Fibroblast of skin of abdomen (primary cell): Measurements from ENCODE around the gene CLRN2. TPM values are rescaled to one million over a fixed set of nuclear protein-coding genes. Genes with fewer than 3 reads are reported as not detected.

Experiments
- DNase-seq: peaks from one replicate; pipeline ENCODE4 v3.0.0-alpha.2; 2013
- polyA plus RNA-seq, 2 experiments: library from polyadenylated mRNA; unstranded; fragments of 120-200 nt; gene quantifications; one replicate each; pipeline ENCODE4 v1.2.1, GENCODE V29; 2013; ENCODE audit not compliant: insufficient read length in 2 of 2

CLRN2 gene, protein sequence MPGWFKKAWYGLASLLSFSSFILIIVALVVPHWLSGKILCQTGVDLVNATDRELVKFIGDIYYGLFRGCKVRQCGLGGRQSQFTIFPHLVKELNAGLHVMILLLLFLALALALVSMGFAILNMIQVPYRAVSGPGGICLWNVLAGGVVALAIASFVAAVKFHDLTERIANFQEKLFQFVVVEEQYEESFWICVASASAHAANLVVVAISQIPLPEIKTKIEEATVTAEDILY
- not detected for polyA plus RNA-seq (2013, experiment 1 of 2; ENCODE audit: insufficient read length)
- not detected for polyA plus RNA-seq (2013, experiment 2 of 2; ENCODE audit: insufficient read length)

DNA sequence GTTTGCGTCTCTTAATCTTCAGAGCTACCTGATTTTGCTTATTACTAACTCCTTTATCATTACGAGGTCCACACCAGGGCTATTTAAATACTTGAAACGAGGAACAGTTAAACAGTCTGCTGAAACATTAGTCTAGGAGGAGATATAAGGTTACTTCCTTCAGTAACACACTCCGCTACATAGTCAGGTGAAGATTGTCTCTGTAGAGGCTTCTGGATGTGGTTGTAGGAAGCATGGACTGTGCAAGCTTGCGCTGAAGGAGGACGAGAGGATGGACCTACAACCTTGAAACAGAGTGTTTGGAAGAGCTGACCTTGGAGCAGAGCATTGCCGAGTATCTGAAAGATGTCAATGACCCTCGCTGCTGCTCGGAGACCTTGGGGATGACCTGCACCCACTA lies at the start of gene CLRN2:
Gene CLRN2, plus strand, starts transcription at position 301 of the 400 bp plus-strand sequence. CDS start 102 bp downstream, outside the sequence.
- no peak for DNase-seq

DNA sequence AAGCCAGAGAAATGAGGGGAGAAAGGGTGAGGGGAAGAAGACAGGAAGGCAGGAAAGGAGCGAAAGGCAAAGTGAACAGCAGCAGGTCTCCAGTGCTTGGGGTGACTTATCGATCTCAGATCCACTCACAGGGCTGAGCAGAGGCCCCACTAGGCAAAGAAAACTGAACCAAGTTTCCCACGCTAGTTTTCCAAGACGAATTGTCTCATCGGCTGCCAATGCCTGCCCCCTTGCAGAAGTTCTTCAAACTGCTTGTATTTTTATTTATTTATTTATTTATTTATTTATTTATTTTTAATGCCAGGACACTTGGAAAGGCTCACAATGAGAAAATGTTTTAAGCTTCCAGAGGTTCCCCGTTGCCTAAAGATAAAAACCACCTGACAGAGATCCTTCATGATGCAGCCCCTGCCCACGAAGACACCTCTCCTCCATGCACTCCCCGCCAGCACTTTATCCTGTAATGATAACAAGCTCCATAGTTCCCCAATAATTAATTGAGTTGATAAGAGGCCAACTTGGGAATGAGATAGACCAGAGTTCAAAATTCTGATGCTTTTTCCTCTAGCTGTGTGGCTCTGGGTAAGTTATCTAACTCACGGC lies 46.2 kb upstream of the CLRN2 start:
- DNase-seq, result peak; percentile 34

DNA sequence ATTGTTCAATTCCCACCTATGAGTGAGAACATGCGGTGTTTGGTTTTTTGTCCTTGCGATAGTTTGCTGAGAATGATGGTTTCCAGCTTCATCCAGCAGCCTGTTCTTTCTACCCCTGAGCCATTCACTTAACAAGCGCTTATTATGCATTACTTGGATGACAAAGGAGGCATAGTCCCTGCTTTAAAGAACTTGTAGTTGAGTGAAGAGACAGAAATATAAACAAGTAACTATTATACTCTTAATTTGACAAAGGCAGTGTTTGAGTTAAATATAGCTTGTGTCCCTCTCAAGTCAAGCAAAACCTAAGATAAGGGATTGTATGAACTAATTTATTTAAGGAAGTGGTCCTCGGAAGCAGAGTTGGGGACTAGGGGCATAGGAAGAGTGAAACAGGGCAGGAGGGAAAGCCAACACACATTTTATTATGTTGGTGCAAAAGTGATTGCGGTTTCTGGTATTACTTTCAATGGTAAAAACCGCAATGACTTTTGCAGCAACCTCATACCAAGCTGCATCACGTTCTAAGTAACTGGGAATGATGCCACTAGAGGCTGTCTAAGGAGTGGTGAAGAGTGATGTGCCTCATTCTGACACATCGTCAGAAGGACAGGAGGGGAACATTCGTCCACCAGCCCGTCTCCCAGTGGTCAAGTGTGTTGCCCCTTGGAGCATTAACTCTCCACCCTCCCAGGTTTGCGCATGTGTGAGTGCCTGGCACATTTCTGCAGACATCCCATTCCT lies 44.9 kb upstream of the CLRN2 start:
- DNase-seq, result peak; percentile 18

GRCh38 chr4:17475481-17475880 lies 39.5 kb upstream of the CLRN2 start:
- DNase-seq, result peak; percentile 49

GRCh38 chr4:17476853-17477252 lies 38.1 kb upstream of the CLRN2 start:
- no peak for DNase-seq

DNA sequence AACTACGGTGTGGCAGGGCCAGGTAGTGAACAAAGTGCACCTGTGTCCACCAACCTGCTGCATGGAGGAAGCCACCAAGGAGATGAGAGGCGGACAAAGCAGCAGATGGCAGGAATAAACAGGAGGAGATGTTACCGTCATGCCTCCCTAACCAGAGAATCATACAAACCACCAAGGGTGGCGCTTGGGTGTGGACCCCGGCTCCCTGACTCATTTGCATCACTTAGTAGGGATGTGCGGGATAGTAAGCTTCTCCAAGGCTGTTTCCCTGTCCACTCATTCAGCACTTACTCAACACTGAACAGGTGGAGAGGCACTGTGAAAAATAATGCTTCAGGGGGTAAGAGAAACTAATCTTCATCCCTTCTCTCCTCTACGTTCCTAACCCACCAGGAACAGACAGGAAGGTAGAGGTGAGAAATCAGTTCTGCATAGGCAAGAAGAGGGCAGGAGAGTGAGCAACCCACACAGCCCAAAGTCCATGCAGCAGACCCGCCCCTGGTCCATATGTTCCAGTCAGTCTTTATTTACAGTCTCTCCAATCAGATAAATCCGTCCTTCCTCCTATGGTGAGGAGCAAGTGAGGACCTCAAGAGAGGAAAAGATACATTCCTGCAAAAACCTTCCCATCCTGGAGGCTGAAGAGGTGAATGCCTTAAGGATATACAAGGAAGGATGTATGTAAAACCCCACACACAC lies 37.0 kb upstream of the CLRN2 start:
- DNase-seq, result no peak

GRCh38 chr4:17480210-17480927 lies 34.6 kb upstream of the CLRN2 start:
- no peak for DNase-seq

GRCh38 chr4:17480955-17481354 lies 34.0 kb upstream of the CLRN2 start:
- no peak for DNase-seq

- no peak for DNase-seq
Measured at GRCh38 chr4:17482716-17483115, 32.2 kb upstream of the CLRN2 start.

DNA sequence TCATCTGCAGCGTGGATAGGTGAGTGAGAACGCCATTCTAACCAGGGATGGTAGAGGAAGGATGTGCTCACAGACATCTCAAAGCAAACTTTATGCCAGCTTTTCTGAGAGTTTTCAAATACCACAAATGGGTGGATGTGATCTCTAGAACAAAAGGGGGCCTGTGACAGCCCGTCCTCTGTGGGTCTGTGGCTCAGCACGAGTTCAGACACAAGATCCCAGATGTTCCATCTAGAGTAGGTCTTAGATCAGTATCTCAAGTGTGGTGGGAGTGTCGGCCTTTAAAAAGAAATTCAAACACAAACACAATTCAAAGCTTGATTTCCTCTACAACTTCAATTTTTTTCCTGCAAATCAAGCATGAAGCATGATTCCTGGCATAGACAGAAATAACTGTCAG lies 25.8 kb upstream of the CLRN2 start:
- DNase-seq, result no peak

DNA sequence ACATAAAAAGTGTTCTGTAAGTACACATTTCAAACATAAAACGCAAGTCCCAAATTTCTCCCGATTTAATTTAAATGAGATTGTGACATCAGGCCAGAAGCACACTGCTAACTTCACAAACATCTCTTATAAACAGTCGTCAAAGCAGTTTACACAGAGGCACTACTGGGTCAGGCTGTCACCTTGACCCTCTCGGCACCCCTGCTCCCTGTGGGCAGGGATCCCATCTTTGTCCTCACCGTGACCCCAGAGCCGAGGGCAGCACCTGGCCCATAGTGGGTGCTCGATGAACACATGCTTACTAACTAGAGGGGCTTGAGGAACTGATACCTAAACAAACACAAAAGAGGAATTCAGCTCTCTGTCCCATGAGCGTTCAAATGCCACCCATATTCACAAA lies 25.2 kb upstream of the CLRN2 start:
- no peak for DNase-seq

DNA sequence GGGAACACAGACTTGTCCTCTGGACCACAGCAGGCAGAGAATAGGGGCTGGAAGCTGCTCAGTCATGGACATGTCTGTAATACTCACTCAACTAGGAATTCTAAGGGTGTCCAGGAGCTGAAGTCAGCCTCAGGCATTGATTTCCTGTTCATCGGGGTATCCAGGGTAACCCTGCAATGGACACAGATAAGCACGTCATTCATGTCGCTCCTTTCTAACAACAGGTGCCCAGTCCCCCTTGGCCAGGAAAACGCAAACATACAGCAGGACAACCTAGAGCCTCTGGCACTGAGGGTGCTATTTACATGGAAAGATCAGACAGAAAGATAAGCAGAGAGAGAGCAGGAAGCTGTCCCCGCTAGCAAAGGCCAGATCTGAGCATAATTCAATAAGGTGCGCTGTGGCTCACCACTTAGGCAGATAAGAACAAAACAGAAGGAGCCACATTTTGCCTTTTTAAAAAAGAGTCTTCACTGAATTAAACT lies 24.3 kb upstream of the CLRN2 start:
- no peak for DNase-seq

DNA sequence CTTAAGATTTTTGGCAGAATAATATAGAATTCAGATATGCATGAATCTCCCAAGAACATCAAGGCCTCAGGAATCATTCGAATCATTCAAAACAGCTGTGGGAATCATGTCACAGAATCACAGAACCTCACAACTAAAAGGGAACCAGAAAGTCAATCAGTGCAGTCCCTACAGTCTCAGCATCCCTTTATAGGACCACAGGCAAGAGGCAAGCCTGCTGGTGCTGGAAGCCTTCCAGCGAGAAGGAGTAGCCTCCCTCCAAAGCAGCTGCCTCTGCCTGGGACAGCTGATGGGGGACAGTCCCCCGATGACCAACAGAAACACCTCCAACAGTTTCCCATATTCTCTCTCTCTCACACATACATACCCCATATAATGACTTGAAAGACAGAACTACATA lies 23.8 kb upstream of the CLRN2 start:
- DNase-seq, result no peak

DNA sequence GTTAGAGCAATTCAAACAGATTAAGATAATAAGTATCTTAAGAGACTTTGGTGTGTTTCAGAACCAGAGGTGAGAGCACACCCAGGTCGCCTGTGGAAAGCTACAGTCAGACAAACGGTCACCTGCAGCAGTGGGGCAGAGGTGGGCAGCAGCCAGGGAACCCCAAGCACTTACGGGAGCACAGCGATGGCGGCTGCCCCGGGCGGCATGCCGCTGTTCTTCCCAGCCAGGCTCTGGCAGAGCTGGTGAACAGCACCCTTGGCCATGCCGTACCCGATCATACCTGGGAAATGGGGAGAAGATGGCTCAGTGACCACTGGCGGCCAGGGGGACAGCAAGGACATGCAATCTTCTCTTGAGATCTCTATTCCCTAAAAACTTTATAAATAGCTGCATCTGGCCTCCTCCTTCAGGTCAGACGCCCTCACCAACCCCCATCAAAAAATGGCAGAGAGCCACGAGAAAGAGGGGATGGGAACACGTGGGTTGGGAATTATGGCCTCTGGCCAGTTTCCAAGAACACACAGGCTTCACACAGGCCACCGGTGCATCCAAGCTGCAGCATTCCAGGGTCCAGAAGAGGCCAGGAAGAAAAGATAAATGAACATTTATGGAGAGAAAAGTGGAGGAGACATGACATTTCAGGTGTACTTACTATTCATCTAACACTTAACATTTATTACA lies 22.8 kb upstream of the CLRN2 start:
- peak; percentile 60 for DNase-seq

- no peak for DNase-seq
Measured at GRCh38 chr4:17492876-17493275, 22.1 kb upstream of the CLRN2 start.

DNA sequence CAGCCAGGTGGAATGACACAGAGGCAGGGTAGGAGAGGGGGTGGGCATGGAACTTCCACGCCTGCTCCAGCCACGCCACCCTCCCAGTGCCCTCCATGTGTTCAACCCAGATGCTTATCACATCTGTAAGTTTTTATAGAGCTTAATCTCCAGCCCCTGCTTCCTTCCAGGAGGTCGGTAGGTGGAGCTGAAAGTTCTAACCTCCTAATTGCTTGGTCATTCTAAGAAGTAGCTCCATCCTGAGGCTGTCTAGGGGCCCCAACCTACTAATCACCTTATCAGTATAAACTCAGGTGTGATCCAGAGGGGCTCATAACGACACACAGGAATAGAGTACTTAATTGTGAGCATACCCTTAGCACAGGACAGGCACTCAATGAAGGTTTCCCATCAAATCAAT lies 21.3 kb upstream of the CLRN2 start:
- no peak for DNase-seq

DNA sequence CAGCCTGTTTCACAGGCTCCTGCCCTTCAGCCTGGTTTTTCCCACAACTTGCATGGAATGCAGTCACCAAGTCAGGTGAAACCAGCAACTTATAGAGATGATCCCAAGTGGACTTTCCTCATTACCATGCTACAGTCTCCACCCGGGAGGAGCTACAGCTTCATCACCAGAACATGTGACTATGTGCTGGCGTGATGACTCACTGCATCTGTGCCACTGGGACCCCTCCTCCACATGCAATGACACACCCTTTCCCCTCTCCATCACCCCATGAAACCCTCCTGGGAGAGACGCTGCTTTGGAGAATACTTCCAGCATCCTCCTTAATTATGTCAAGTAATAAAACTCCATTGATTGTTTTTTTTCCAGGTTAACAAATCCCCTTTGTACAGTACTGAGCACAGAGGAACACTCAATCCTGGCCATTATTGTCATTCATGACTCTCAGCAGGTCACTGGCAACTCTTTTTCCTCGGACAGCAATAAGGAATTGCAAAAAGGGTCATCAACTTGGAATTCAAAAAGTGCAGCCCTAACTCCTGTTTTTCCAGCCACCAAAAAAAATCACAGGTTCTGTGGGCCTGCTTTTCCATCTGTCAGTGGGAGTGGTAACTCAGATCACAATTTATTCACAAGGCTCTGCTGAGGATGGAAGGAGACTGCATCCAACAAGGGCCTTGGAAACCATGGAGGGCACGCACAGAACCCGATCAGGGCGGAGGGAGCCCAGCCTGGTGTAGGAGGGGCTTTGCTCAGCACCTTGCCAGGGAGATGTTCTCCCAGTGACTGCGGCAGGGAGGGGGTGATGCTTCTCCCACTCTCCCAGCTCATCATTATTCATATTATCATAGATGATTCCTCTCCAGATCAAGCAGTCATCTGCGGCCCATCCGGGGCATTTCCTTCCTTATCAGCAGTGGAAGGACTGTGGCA lies 20.4 kb upstream of the CLRN2 start:
- peak; percentile 72 for DNase-seq

GRCh38 chr4:17497890-17498523 lies 17.0 kb upstream of the CLRN2 start:
- DNase-seq, result no peak

- no peak for DNase-seq
Measured at GRCh38 chr4:17500574-17500973, 14.4 kb upstream of the CLRN2 start.

- peak; percentile 14 for DNase-seq
Measured at GRCh38 chr4:17502756-17503155, 12.2 kb upstream of the CLRN2 start.
